GM21367 (cell line): ENCODE results near the gene SOX13.
"Not testable (repeated sequence)": the region's sequence is repeated elsewhere in the genome, so short reads cannot be mapped to it uniquely, and the experiment has no call there.

Experiments used
- ATAC-seq: cut with Tn5 transposase; IDR thresholded peaks from one replicate; pipeline ENCODE4 v1.9.1; 2021; ENCODE audit not compliant: unreplicated experiment

Gene SOX13

DNA sequence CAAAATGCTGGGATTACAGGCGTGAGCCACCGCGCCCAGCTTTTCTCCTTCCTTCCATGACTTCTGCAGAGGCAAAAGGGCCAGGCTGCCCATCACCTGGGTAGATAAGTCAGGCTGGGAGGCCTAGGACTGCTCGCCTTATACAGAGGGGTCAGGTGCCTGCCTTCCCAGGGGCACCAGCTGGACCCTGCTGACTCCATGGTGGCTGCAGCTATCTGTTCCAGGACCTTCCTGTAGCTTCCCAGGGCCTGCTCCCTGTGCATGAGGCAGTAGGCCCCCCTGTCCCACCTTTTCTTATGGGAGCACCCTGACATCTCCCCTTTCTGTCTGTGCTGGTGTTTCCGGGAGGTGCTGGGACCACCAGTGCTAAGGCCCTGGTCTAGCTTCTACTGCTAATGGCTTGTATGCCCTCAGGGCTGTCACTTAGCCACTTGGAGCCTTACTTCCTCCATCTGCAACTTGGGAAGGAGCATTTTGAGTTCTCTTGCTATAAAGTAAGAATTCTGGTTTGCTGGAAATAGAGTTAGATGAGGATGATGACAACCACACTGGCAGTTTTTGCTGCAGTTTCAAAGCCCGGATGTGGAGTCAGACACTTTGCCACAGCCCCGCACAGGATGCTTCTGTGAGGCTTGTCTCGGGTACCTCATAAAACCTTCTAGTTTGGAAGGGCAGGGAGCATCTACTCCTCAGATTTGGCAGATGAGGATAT is 14.4 kb downstream of the SOX13 start:
- no peak for ATAC-seq

DNA sequence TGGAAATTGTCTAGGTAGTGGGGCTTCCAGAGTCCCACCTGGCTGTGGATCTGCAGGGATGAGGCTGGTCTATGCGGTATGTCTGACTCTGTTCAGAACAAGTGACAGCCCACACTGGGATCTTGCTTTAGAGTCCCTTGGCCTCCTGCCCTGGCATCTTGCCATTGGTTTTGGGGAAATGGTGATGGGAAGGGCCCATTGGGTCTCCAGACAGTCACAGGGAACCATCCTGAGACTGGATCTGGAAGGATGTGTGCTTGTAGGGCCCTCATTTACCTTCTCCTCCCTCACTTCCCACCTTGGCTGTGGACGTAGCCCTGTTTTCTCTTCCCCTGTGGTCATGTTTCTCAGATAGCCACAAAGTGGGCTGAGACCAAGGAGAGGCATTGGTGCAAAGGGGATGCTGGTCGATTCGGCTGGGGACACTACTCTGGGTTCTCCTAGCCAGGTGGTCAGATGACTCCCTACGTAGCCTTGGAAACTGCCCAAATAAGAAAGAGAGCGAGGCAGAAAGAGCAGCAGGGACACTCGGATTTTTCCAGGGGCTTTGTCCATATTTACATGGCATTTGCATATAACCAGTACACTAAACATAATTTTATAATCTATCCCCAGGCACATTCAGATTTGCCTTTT is 15.1 kb downstream of the SOX13 start:
- no peak for ATAC-seq

- no peak for ATAC-seq
These were observed 15.7 kb downstream of the SOX13 start for GRCh38 chr1:204088596-204088995.

DNA sequence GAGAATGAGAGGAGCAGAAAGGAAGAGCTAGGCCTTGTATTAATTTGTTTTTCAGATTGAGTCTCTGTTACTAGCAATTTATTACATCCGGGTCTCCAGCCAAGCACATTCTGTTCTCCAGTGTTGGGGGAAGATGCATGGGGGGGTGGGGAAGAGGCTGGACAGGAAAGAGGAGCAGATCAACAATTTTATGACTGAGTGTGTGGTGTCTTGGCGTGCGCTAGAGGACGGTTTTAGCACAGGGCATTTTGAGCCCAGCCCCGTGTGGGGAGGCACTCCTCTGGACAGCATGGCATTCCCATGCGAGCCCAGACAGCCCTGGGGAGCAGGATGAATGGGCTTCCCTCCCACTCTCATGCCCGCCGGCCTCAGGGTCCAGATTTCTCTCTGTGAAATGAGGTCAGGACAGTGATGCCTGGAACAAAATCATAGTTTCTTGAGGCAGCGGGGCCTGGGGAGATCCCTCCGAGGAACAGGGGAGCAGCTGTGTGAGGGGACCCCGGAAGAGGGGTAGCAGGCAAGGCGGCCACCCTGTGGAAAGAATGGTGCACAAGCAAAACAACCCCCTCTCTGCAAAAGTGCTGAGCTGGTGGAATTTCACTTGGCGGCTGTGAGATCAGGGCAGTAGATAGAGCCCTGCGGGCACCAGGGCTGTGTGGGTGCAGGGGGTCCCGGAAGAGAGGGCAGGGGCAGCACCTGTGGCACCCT is 16.3 kb downstream of the SOX13 start:
- no peak for ATAC-seq

- not testable (repeated sequence) for ATAC-seq
These were observed 17.2 kb downstream of the SOX13 start for GRCh38 chr1:204090132-204090531.

GRCh38 chr1:204091066-204091465 is 18.2 kb downstream of the SOX13 start:
- ATAC-seq: no peak

DNA sequence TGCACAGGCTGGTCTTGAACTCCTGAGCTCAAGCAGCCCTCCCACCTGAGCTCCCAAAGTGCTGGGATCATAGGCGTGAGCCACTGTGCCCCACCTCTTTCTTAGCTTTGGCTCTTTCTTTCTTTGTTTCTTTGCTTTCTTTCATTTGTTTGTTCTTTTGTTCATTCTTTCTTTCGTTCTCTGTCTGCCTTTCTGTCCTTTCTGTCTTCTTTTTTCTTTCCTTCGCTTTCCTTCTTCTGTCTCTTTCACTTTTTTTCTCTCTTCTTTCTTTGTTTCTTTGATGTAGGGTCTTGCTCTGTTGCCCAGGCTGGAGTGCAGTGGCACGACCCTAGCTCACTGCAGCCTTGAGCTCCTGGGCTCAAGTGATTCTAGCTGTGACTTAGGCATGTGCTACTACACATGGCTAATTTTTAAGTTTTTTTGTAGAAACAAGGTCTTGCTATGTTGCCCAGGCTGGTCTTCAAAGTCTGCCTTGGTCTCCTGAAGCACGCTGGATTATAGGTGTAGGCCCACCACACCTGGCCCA is 18.9 kb downstream of the SOX13 start:
- no peak for ATAC-seq

GRCh38 chr1:204092632-204093420 is 19.9 kb downstream of the SOX13 start:
- ATAC-seq: no peak

GRCh38 chr1:204093421-204093717 is 20.5 kb downstream of the SOX13 start:
- ATAC-seq: no peak

DNA sequence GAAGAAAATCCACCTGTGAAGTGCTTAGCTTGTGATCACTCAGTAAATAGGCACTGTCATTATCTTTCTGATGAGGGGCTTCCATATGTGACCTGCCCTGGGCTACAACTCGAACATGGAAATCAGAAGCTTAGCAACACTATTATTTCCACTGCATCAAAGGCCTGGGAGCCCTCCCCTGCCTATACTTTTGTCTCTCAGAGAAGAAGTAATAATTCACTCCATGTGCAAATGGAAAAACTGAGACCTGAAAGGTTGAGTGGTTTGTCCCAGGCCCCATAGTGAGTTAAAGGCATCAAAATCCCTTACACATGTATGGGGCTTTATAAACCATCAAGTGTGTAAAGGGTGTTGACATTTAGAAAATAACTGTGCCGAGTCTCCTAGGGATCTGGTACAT is 20.9 kb downstream of the SOX13 start:
- no peak for ATAC-seq

DNA sequence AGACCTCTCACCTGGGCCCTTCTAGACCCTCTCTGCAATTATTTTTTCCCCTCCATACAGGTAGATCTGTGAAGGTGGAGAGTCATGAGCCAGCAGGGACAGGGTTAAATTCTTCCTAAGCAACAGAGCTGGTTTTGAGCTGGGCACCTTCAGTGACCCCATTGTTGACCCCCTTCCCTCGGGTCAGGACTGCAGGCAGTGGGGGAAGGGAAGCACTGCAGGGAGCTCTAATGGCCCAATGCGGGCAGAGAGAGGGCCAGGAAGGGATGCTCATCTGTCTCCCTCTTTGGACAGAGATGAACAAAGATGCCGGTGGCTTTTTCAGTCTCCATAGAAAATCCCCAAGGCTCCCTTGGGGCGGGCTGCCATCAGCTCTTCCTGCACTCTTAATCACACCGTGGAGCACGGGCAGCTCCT is 21.4 kb downstream of the SOX13 start:
- ATAC-seq: no peak

- ATAC-seq: no peak
These were observed 22.1 kb downstream of the SOX13 start for GRCh38 chr1:204094856-204095634.

GRCh38 chr1:204096931-204097330 is 24.0 kb downstream of the SOX13 start:
- no peak for ATAC-seq

GRCh38 chr1:204098683-204099082 is 25.8 kb downstream of the SOX13 start:
- ATAC-seq: no peak

DNA sequence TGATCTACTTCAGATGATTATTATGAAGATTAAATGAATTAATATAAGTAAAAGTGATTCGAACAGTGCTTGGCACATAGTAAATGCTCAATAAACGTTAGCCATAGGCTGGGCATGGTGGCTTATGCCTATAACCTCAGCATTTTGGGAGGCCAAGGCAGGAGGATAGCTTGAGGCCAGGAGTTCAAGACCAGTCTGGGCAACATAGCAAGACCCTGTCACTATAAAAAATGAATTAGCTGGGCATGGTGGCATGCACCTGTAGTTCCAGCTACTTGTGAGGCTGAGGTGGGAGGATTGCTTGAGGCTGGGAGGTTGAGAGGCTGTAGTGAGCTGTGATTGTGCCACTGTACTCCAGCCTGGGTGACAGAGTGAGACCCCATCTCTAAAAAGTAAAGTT is 26.8 kb downstream of the SOX13 start:
- not testable (repeated sequence) for ATAC-seq

DNA sequence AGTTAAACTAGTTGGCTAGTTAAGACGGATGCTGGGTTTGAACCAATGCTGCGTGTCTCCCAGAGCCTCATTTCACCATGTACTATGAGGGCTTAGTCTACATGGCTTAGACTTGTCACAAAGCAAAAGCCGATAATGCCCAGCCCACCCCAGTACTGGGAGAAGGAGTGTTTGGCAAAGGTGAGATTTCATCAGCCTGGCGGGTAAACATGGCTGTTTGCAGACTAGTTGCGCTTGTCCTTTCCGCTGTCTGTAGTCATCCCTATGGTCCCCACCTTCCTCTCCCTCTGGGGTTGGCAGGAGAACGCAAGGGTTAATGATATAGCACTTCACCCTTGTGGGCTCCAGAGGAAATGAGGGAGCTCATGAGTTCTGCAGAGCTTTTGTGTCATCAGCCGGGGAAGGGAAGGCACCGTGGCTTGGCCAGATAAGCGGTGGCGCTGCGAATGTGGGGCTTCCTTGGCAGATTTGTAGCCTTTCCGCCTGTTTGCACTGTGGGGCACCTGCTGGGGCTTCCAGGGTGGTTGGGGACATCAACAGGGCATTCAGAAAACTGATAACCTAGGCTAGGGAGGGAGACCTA is 29.2 kb downstream of the SOX13 start:
- no peak for ATAC-seq

DNA sequence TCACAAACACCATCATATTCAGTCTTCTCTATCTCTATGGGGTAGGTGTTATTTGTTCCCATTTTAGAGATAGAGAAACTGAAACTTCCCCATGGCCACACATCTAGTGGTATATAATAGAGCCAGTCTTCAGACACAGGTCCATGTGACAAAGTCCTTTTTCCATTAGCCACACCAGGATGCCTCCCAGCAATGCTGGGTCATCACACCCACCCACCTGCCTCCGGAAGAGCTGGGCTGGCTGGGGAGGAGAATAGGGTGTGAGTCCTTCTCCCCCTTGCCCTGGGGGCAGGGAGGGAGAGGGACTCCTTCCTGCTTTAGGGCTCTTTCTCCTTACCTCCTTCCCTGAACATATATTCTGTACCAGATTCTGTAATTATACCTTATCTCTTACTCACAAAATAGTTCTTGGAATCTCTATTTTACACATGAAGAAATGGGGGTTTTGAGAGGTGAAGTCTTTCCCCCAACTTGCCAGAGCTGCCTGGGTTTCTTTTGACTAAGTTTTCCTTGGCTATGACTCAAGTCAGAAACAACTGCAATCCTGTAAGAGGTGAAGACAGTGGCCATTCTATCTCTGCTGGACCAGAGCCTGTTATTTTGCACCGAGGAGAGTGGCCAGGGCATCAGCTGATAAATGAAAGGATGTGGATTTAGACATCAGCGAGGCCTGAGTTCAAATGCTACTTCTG is 30.0 kb downstream of the SOX13 start:
- no peak for ATAC-seq

DNA sequence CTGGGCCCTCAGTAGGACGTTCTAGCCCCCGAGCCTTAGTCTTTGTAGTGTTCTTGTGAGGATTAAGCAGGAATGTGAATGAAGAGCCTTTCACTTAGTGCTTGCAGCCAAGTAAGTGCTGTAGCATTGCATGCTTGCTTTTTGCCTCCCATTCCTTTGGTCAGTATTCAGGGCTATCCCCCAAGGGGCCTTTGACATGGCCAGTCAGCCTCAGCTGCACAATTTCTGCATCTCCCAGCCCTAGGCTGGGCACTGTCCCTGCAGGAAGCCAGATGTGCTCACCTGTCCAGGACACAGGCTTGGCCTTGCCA is 30.5 kb downstream of the SOX13 start:
- no peak for ATAC-seq

DNA sequence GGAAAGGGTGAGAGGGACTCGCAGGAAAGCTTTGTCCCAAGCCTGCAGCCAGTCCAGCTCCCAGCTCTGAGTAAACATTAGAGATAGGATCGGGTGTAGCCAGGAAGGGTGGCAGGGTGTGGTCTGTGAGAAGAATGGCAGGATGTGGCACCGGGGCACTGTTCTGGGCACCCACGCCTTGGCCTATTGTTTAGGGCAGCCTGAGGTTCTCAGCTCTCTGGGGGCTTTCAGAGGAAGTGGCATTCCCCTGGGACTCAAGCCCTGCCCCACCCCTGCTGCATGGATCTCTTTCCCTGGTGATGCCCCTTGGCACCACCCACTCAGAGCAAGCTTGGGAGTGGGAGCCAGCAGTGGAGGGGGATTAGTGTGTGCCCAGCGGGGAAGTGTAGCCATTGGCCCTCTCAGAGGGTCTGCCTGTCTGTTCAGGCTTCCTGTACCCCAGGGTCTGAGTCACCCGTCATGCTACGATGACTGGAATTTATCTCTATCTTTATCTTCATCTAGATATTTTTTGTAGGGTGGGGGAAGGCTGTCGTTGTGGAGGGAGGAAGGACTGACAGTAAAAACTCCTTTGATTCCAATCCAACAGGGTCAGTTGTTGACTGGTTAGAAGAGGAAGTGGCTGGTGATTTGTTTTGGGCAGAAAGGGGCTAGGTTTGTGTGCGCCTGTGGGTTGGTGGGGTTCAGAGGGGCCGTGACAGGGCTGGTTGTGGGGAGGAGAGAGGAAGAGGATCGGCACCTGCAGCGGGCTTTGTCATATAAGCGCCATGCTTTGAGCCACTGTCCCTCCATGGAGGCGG is 31.6 kb downstream of the SOX13 start:
- no peak for ATAC-seq
